Adrenal gland (tissue), 12 donors: Measurements from ENCODE around the gene CLCA4. TPM values are rescaled to one million over a fixed set of nuclear protein-coding genes. Genes with fewer than 3 reads are reported as not detected.

ENCODE experiments used
- DNase-seq, 7 donors: peaks; one replicate each; pipeline ENCODE4 v3.0.0-alpha.2; 2019 to 2020
- H3K27ac ChIP-seq, 5 donors: fragments of 200-600 bp; sonication (generic) in 4 of 5; 1 replicate in 3 of 5; 2 replicates in 2 of 5; pipeline versions ENCODE4 v1.5.1 to v1.8.0; 2016 to 2020; ENCODE audit warnings: mild to moderate bottlenecking in 1 of 5
- H3K27me3 ChIP-seq: fragments of 200-600 bp; 2 replicates; pipeline ENCODE4 v1.8.0; 2021
- H3K36me3 ChIP-seq, 2 donors: fragments of 200-600 bp; replicated peaks in 1 of 2; 1 replicate in 1 of 2; 2 replicates in 1 of 2; pipeline versions ENCODE4 v1.5.1 to v1.8.0; 2018 to 2022
- H3K4me1 ChIP-seq, 2 donors: fragments of 200-600 bp; replicated peaks in 1 of 2; 1 replicate in 1 of 2; 2 replicates in 1 of 2; pipeline versions ENCODE4 v1.5.1 to v1.8.0; 2018 to 2021
- H3K4me3 ChIP-seq, 4 donors: fragments of 200-600 bp; sonication (generic) in 3 of 4; one replicate each; pipeline ENCODE4 v1.5.1; 2016 to 2018
- H3K9me3 ChIP-seq, 3 donors: fragments of 200-600 bp; sonication (generic) in 1 of 3; replicated peaks in 1 of 3; 1 replicate in 2 of 3; 2 replicates in 1 of 3; pipeline versions ENCODE4 v1.5.1 to v1.8.0; 2016 to 2021
- CTCF ChIP-seq, 6 experiments: fragments of 450-650 bp in 4 of 6; fragments of 200-600 bp in 2 of 6; sonication (generic) in 1 of 6; IDR thresholded peaks; 1 replicate in 5 of 6; 2 replicates in 1 of 6; pipeline versions ENCODE4 v1.5.1 to v1.8.0; 2016 to 2021; ENCODE audit warnings: antibody characterized with exemption in 6 of 6, mild to moderate bottlenecking in 2 of 6, moderate library complexity in 1 of 6
- POLR2A ChIP-seq, 2 donors: fragments of 450-650 bp; IDR thresholded peaks; one replicate each; pipeline ENCODE4 v1.6.1; 2017; ENCODE audit warnings: antibody characterized with exemption in 2 of 2, mild to moderate bottlenecking in 2 of 2, moderate library complexity in 1 of 2
- WGBS, 4 donors: extraction: QIAGEN DNeasy Blood & Tissue Kit in 2 of 4; methylation state at CpG; one replicate each; pipeline versions ENCODE4 v1.1.5 to v1.1.7; 2013 to 2017; 5-methylcytosine and 5-hydroxymethylcytosine counted together
- intact Hi-C, 2 donors: fragments of 100-400 bp; cut with DNase I; formaldehyde crosslinking; loops; one replicate each; pipeline versions ENCODE4 v1.14.1 to v1.15.0; 2022 to 2023
- polyA plus RNA-seq, 3 donors: library from polyadenylated mRNA; stranded (reverse); fragments of 200-250 nt in 2 of 3; fragments of 350-450 nt in 1 of 3; fragmentation: Illumina TruSeq in 1 of 3; extraction: RNeasy Lipid Tissue Mini Kit (QIAGEN cat#74804) in 1 of 3; gene quantifications; one replicate each; pipeline ENCODE4 v1.2.3, GENCODE V29; 2013 to 2014
- total RNA-seq, 9 donors: library from RNA; depleted of rRNA in 4 of 9; stranded (reverse); fragments of >200 nt in 4 of 9; fragments of 120-200 nt in 1 of 9; fragmentation: NEBNext Ultra II Directional in 1 of 9; extraction: Animal tissue kit (Norgen Biotek cat#: 25700) in 1 of 9; gene quantifications; one replicate each; pipeline versions ENCODE4 v1.1.0 to v1.2.4, GENCODE V29; 2013 to 2023
- donor health status: healthy with polysubstance abuse.
- donor health status: Bipolar disorder and iron deficiency.
- donor health status: DM: yes; HTN: yes; CAD: no.
- donor health status: DM: no; HTN: no; CAD: no.
- donor health status: DM: no; HTN: no; CAD: no.
- donor health status: DM: yes; HTN: yes; CAD: no.

Gene CLCA4
- total and polyA plus RNA-seq, 12 donors: 0.07 to 0.24 (median 0.20) TPM; not detected in 9

DNA sequence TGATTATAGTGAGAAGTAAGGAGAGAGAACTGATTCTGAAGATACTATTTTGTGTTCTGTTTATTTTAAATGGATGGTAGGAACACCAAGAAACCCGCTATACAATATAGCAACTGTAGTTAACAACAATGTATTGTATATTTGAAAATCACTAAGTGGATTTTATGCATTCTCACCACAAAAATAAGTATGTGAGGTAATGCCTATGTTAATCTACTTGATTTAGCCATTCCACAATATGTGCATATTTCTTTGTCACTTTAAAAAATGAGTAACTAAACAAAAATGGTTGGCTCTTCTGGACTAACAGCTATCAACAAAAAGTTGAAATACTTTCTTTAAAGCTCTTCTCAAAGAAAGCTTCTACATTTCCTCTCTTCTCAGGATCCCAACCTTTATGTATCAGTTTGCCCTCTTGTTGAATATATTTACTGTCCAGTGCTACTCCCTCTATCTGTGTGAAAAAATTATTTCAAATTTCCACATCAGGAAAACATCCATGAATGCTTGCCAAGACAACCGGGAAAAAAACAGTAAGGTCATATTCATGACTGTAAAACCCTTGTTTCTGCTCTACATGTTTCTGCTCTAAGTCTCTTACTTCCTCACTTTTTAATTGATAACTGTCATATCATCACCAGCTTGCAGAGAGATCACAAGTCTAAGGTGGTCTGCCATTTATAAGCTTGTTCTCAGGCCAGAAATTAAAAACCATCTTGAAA lies 27.0 kb downstream of the CLCA4 start:
- Histone ChIP-seq H3K27ac (no peak overlapping the region), H3K27me3 (no peaks in the 10 kb centered on the region), H3K9me3 (no peaks in the 10 kb centered on the region), H3K4me3 (no peak overlapping the region), H3K36me3 (no peaks in the 10 kb centered on the region), H3K4me1 (no peaks in the 10 kb centered on the region)
- TF ChIP-seq CTCF (IDR thresholded peaks at IDR 0.05): no peak
- no peak for TF ChIP-seq POLR2A (IDR thresholded peaks at IDR 0.05)
- intact Hi-C loops: no loop called here
- no peak for DNase-seq
- WGBS, 4 donors: 55 to 69% (median 63%) methylated on average over 2 of the region's 2 CpGs

- no peak for DNase-seq
- intact Hi-C loops: no loop called here
- WGBS, 4 donors: 43 to 84% (median 72%) methylated on average over 1 of the region's 1 CpG
- Histone ChIP-seq H3K27ac (no peak overlapping the region), H3K9me3 (no peaks in the 10 kb centered on the region), H3K27me3 (no peaks in the 10 kb centered on the region), H3K4me3 (no peak overlapping the region), H3K4me1 (no peaks in the 10 kb centered on the region), H3K36me3 (no peaks in the 10 kb centered on the region)
- TF ChIP-seq POLR2A (IDR thresholded peaks at IDR 0.05) (no peak), CTCF (IDR thresholded peaks at IDR 0.05) (no peak)
These were observed 34.4 kb downstream of the CLCA4 start for GRCh38 chr1:86581231-86581630.

DNA sequence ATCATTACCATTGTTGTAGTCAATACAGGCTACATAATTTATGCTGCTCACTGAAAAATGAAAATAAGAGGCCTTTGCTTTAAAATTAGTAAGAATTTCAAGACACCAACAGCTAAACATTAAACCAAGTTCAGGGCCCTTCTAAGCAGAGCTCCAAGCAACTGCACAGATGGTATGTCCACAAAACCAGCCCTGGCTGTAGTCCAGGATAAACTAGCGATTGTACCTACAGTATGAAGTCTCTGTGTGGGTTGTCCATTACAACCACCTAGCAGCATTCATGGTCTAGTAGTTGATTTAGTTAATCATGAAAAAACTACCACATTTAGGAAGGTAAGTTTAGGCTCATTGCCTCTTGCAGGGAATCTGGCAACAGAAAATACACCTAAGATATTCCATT lies 35.3 kb downstream of the CLCA4 start:
- H3K9me3 ChIP-seq: no peaks in the 10 kb centered on the region
- WGBS, 4 donors: 85 to 93% (median 89%) methylated on average over 1 of the region's 1 CpG
- H3K4me3 ChIP-seq: no peak overlapping the region
- no peaks in the 10 kb centered on the region for H3K36me3 ChIP-seq
- no peak overlapping the region for H3K27ac ChIP-seq
- intact Hi-C loops: no loop called here
- TF ChIP-seq CTCF (IDR thresholded peaks at IDR 0.05): no peak
- no peak for TF ChIP-seq POLR2A (IDR thresholded peaks at IDR 0.05)
- H3K4me1 ChIP-seq: no peaks in the 10 kb centered on the region
- DNase-seq: no peak
- no peaks in the 10 kb centered on the region for H3K27me3 ChIP-seq

DNA sequence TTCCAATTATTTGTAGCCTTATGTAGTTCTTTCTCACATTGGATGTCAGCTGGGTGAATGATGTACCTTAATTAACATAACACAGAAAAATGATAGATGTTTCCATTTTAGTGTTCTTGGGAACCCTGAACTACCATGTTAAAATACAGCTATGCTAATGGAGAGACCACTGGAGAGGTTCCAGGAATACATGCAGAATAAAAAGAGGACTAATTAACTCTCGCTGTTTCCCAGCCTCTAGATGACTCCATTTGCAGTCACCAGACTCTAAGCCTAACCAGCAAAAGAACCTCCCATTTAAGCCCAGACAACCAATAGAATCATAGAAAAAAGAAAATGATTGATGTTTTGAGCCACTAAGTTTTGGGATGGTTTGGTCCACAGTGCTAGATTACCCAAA lies 36.2 kb downstream of the CLCA4 start:
- H3K9me3 ChIP-seq: no peaks in the 10 kb centered on the region
- intact Hi-C loops: no loop called here
- DNase-seq: no peak
- H3K27ac ChIP-seq: no peak overlapping the region
- H3K36me3 ChIP-seq: no peaks in the 10 kb centered on the region
- 77 to 94% (median 91%) methylated on average over 1 of the region's 1 CpG for WGBS, 4 donors
- no peaks in the 10 kb centered on the region for H3K4me1 ChIP-seq
- no peaks in the 10 kb centered on the region for H3K27me3 ChIP-seq
- TF ChIP-seq POLR2A (IDR thresholded peaks at IDR 0.05) (no peak), CTCF (IDR thresholded peaks at IDR 0.05) (no peak)
- no peak overlapping the region for H3K4me3 ChIP-seq
